H9 (cell line): ENCODE measurements around the gene CYGB. TPM values are rescaled to one million over a fixed set of nuclear protein-coding genes. Genes with fewer than 3 reads are reported as not detected.

Experiments
- DNase-seq: peaks from one replicate; pipeline ENCODE4 v3.0.0-alpha.2; 2017
- H2AFZ ChIP-seq: one replicate; pipeline ENCODE4 v1.6.1; 2013; ENCODE audit warnings: mild to moderate bottlenecking, low read length, control low read depth, moderate library complexity
- H2AK5ac ChIP-seq: 2 replicates; pipeline ENCODE4 v1.6.1; 2013; ENCODE audit warnings: low read length, control low read depth, mixed read lengths; ENCODE audit not compliant: insufficient read length
- H2BK120ac ChIP-seq: one replicate; pipeline ENCODE4 v1.6.1; 2013; ENCODE audit warnings: low read depth, mild to moderate bottlenecking, low read length, control low read depth, inconsistent platforms; ENCODE audit not compliant: poor library complexity, severe bottlenecking
- H2BK12ac ChIP-seq: 2 replicates; pipeline ENCODE4 v1.6.1; 2013; ENCODE audit warnings: low read length, control low read depth, mixed read lengths, low read depth; ENCODE audit not compliant: insufficient read length
- H2BK15ac ChIP-seq: 2 replicates; pipeline ENCODE4 v1.6.1; 2013; ENCODE audit warnings: low read depth, low read length, control low read depth
- H2BK20ac ChIP-seq: one replicate; pipeline ENCODE4 v1.6.1; 2013; ENCODE audit warnings: low read depth, mild to moderate bottlenecking, low read length, control low read depth, inconsistent platforms; ENCODE audit not compliant: poor library complexity, severe bottlenecking
- H2BK5ac ChIP-seq: 2 replicates; pipeline ENCODE4 v1.6.1; 2013; ENCODE audit warnings: low read length, control low read depth, mixed read lengths; ENCODE audit not compliant: insufficient read length
- H3K14ac ChIP-seq: 2 replicates; pipeline ENCODE4 v1.6.1; 2013; ENCODE audit warnings: low read length, control low read depth; ENCODE audit not compliant: insufficient read depth
- H3K18ac ChIP-seq: 2 replicates; pipeline ENCODE4 v1.6.1; 2013; ENCODE audit warnings: low read depth, mild to moderate bottlenecking, mixed read lengths, low read length, control low read depth; ENCODE audit not compliant: insufficient read length
- H3K23ac ChIP-seq: 2 replicates; pipeline ENCODE4 v1.6.1; 2013; ENCODE audit warnings: low read length, control low read depth, mixed read lengths, low read depth; ENCODE audit not compliant: insufficient read length
- H3K23me2 ChIP-seq: 2 replicates; pipeline ENCODE4 v1.6.1; 2013; ENCODE audit warnings: low read depth, mild to moderate bottlenecking, mixed read lengths, low read length, control low read depth; ENCODE audit not compliant: insufficient read length, poor library complexity, severe bottlenecking
- H3K27ac ChIP-seq: 2 replicates; pipeline ENCODE4 v1.5.1; 2013; ENCODE audit warnings: low read length, control low read depth, mixed read lengths, low read depth; ENCODE audit not compliant: insufficient read length
- H3K27me3 ChIP-seq: 2 replicates; pipeline ENCODE4 v1.6.1; 2013; ENCODE audit warnings: low read length, control low read depth, inconsistent platforms; ENCODE audit not compliant: insufficient read depth
- H3K4ac ChIP-seq: 2 replicates; pipeline ENCODE4 v1.6.1; 2013; ENCODE audit warnings: low read depth, mild to moderate bottlenecking, control low read depth, inconsistent platforms, low read length, moderate library complexity
- H3K4me1 ChIP-seq: 2 replicates; pipeline ENCODE4 v1.6.1; 2013; ENCODE audit warnings: low read length, control low read depth, inconsistent platforms; ENCODE audit not compliant: insufficient read depth
- H3K4me2 ChIP-seq: 2 replicates; pipeline ENCODE4 v1.6.1; 2013; ENCODE audit warnings: low read length, control low read depth, mixed read lengths; ENCODE audit not compliant: insufficient read length, insufficient read depth
- H3K56ac ChIP-seq: 2 replicates; pipeline ENCODE4 v1.6.1; 2013; ENCODE audit warnings: low read depth, mild to moderate bottlenecking, mixed read lengths, low read length, control low read depth; ENCODE audit not compliant: insufficient read length
- H3K79me1 ChIP-seq: 2 replicates; pipeline ENCODE4 v1.6.1; 2013; ENCODE audit warnings: low read depth, mild to moderate bottlenecking, moderate library complexity, low read length, control low read depth, inconsistent platforms; ENCODE audit not compliant: insufficient read depth, poor library complexity, severe bottlenecking
- H3K79me2 ChIP-seq: 2 replicates; pipeline ENCODE4 v1.6.1; 2013; ENCODE audit warnings: low read length, control low read depth, inconsistent platforms; ENCODE audit not compliant: insufficient read depth
- H3K9ac ChIP-seq: 2 replicates; pipeline ENCODE4 v1.6.1; 2013; ENCODE audit warnings: low read length, control low read depth, mixed read lengths; ENCODE audit not compliant: insufficient read length; ENCODE audit errors: extremely low read depth
- H3K9me3 ChIP-seq: one replicate; pipeline ENCODE4 v1.6.1; 2013; ENCODE audit warnings: low read depth, low read length, inconsistent platforms; ENCODE audit not compliant: control insufficient read depth
- H3T11ph ChIP-seq: one replicate; pipeline ENCODE4 v1.6.1; 2013; ENCODE audit warnings: mild to moderate bottlenecking, low read length, control low read depth, inconsistent platforms
- H4K20me1 ChIP-seq: one replicate; pipeline ENCODE4 v1.6.1; 2013; ENCODE audit not compliant: control insufficient read depth, insufficient read length, insufficient read depth
- H4K5ac ChIP-seq: 2 replicates; pipeline ENCODE4 v1.6.1; 2013; ENCODE audit warnings: low read depth, mild to moderate bottlenecking, mixed read lengths, low read length, control low read depth; ENCODE audit not compliant: insufficient read length
- H4K8ac ChIP-seq: replicated peaks from 2 replicates; pipeline ENCODE4 v1.6.1; 2013; ENCODE audit warnings: low read length, control low read depth, mixed read lengths, low read depth; ENCODE audit not compliant: insufficient read length
- H4K91ac ChIP-seq: 2 replicates; pipeline ENCODE4 v1.6.1; 2013; ENCODE audit warnings: low read depth, mild to moderate bottlenecking, moderate library complexity, mixed read lengths, low read length, control low read depth; ENCODE audit not compliant: insufficient read length
- H3K27ac Mint-ChIP-seq, 3 experiments: 2 replicates in 2 of 3; 3 replicates in 1 of 3; pipeline ENCODE4 v1.8.0; 2020 to 2021; ENCODE audit warnings: mixed read lengths in 3 of 3, mild to moderate bottlenecking in 1 of 3, moderate library complexity in 1 of 3
- H3K27me3 Mint-ChIP-seq: 2 replicates; pipeline ENCODE4 v1.8.0; 2021; ENCODE audit warnings: low read depth, mild to moderate bottlenecking, moderate library complexity, mixed read lengths
- H3K36me3 Mint-ChIP-seq, 3 experiments: 2 replicates in 2 of 3; 3 replicates in 1 of 3; pipeline ENCODE4 v1.8.0; 2020 to 2021; ENCODE audit warnings: low read depth in 3 of 3, mixed read lengths in 3 of 3; ENCODE audit not compliant: insufficient read depth in 1 of 3
- H3K4me1 Mint-ChIP-seq, 2 experiments: 2 replicates each; pipeline ENCODE4 v1.8.0; 2020; ENCODE audit warnings: mixed read lengths in 2 of 2
- H3K4me3 Mint-ChIP-seq, 2 experiments: 2 replicates in 1 of 2; 3 replicates in 1 of 2; pipeline ENCODE4 v1.8.0; 2020 to 2021; ENCODE audit warnings: mild to moderate bottlenecking in 2 of 2, mixed read lengths in 2 of 2, moderate library complexity in 1 of 2
- H3K9me3 Mint-ChIP-seq, 2 experiments: 2 replicates in 1 of 2; 3 replicates in 1 of 2; pipeline ENCODE4 v1.8.0; 2020; ENCODE audit warnings: mild to moderate bottlenecking in 2 of 2, mixed read lengths in 2 of 2, moderate library complexity in 1 of 2
- WGBS: extraction: QIAGEN DNeasy Blood & Tissue Kit; methylation state at CpG from one replicate; pipeline ENCODE4 v1.1.7; 2013; ENCODE audit warnings: missing lambda C conversion rate, low lambda C conversion rate, mixed read lengths; ENCODE audit not compliant: insufficient read length; ENCODE audit errors: extremely low coverage; 5-methylcytosine and 5-hydroxymethylcytosine counted together
- total RNA-seq: library from RNA; stranded (reverse); gene quantifications from 2 replicates; pipeline ENCODE4 v1.2.1, GENCODE V29; 2021
- TF ChIP-seq, protein P1 (sequence below): fragments of 200-600 bp; sonication (generic); conservative IDR thresholded peaks from 3 replicates; pipeline ENCODE4 v1.8.0; 2021; ENCODE audit warnings: antibody characterized with exemption, mild to moderate bottlenecking

CYGB gene
- total RNA-seq, 1 experiment from 2014 or later, result 2.4 TPM

- no peak within 1 kb of the TSS for H3K18ac ChIP-seq
- TF ChIP-seq, protein P1, sequence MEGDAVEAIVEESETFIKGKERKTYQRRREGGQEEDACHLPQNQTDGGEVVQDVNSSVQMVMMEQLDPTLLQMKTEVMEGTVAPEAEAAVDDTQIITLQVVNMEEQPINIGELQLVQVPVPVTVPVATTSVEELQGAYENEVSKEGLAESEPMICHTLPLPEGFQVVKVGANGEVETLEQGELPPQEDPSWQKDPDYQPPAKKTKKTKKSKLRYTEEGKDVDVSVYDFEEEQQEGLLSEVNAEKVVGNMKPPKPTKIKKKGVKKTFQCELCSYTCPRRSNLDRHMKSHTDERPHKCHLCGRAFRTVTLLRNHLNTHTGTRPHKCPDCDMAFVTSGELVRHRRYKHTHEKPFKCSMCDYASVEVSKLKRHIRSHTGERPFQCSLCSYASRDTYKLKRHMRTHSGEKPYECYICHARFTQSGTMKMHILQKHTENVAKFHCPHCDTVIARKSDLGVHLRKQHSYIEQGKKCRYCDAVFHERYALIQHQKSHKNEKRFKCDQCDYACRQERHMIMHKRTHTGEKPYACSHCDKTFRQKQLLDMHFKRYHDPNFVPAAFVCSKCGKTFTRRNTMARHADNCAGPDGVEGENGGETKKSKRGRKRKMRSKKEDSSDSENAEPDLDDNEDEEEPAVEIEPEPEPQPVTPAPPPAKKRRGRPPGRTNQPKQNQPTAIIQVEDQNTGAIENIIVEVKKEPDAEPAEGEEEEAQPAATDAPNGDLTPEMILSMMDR, result peak; percentile 43
- H3K79me1 ChIP-seq, result no peaks in the 10 kb centered on the region
- H2BK12ac ChIP-seq, result no peak within 1 kb of the TSS
- Mint-ChIP-seq H3K27me3 (peaks cover 64% of the 10 kb centered on the region), H3K4me3 (peak within 1 kb of the TSS; percentile 63 to 79), H3K36me3 (no peaks in the 10 kb centered on the region), H3K27ac (no peak within 1 kb of the TSS), H3K4me1 (peaks cover 31 to 51% of the 10 kb centered on the region in 2 experiments), H3K9me3 (no peaks in the 10 kb centered on the region)
- H3K4ac ChIP-seq, result no peak within 1 kb of the TSS
- no peak within 1 kb of the TSS for H3K9ac ChIP-seq
- no peak within 1 kb of the TSS for H3K14ac ChIP-seq
- no peak within 1 kb of the TSS for H2BK20ac ChIP-seq
- no peak within 1 kb of the TSS for H3K27ac ChIP-seq
- no peak within 1 kb of the TSS for H3K23ac ChIP-seq
- peak; percentile 58 for DNase-seq
- H2BK5ac ChIP-seq, result no peak within 1 kb of the TSS
- H2AFZ ChIP-seq, result no peak within 1 kb of the TSS
- H4K91ac ChIP-seq, result no peak within 1 kb of the TSS
- peaks cover 11% of the 10 kb centered on the region for H3K23me2 ChIP-seq
- no peak within 1 kb of the TSS for H4K8ac ChIP-seq
- WGBS, result no CpG with 5 or more reads among the region's 22 CpGs
- no peak within 1 kb of the TSS for H2AK5ac ChIP-seq
- H3K56ac ChIP-seq, result no peak within 1 kb of the TSS
- H2BK120ac ChIP-seq, result no peak within 1 kb of the TSS
- peak within 1 kb of the TSS; percentile 51 for H3K4me2 ChIP-seq
- H3K4me1 ChIP-seq, result peaks cover 2% of the 10 kb centered on the region; the same call in 1 of the 2 replicates
- no peaks in the 10 kb centered on the region for H3K9me3 ChIP-seq
- peaks cover 4% of the 10 kb centered on the region for H4K20me1 ChIP-seq
- peaks cover 20% of the 10 kb centered on the region; the same call in 1 of the 2 replicates for H3K27me3 ChIP-seq
- H2BK15ac ChIP-seq, result no peak within 1 kb of the TSS
- H3K79me2 ChIP-seq, result no peaks in the 10 kb centered on the region
- H3T11ph ChIP-seq, result no peak within 1 kb of the TSS
- H4K5ac ChIP-seq, result no peak within 1 kb of the TSS
These were observed 2.2 kb upstream of the CYGB start, which contains the start of gene PRCD for GRCh38 chr17:76539631-76540271. PRCD (plus strand) TSS chr17:76540044; CDS start chr17:76540142, 98 bp downstream.
